ENCODE measurements around the gene MAPK8IP1.

MAPK8IP1 gene

GRCh38 chr11:45927684-45928413, 42.4 kb downstream of the MAPK8IP1 start:
- no peak for DNase-seq

GRCh38 chr11:45928535-45929215, 43.2 kb downstream of the MAPK8IP1 start:
- DNase-seq: no peak

- DNase-seq: no peak
Observed at GRCh38 chr11:45929486-45930030, 44.1 kb downstream of the MAPK8IP1 start.

GRCh38 chr11:45930031-45930794, 44.8 kb downstream of the MAPK8IP1 start:
- DNase-seq: no peak

GRCh38 chr11:45930951-45931570, 45.6 kb downstream of the MAPK8IP1 start:
- DNase-seq: no peak

- DNase-seq: no peak
Observed at GRCh38 chr11:45931739-45932138, 46.3 kb downstream of the MAPK8IP1 start.

- no peak for DNase-seq
Observed at GRCh38 chr11:45932217-45932616, 46.8 kb downstream of the MAPK8IP1 start.

GRCh38 chr11:45933131-45933831, 47.8 kb downstream of the MAPK8IP1 start:
- DNase-seq: no peak

GRCh38 chr11:45933846-45934579, 48.6 kb downstream of the MAPK8IP1 start:
- DNase-seq: no peak

GRCh38 chr11:45934580-45935318, 49.3 kb downstream of the MAPK8IP1 start:
- no peak for DNase-seq

- no peak for DNase-seq
Observed at GRCh38 chr11:45935349-45936064, 50.1 kb downstream of the MAPK8IP1 start.

- no peak for DNase-seq
Observed at GRCh38 chr11:45936511-45937054, 51.1 kb downstream of the MAPK8IP1 start.

- DNase-seq: no peak
Observed at GRCh38 chr11:45937916-45938315, 52.5 kb downstream of the MAPK8IP1 start.

- DNase-seq: no peak
Observed at GRCh38 chr11:45939836-45940235, 54.4 kb downstream of the MAPK8IP1 start.

- no peak for DNase-seq
Observed at GRCh38 chr11:45941285-45941684, 55.8 kb downstream of the MAPK8IP1 start.

- no peak for DNase-seq
Observed at GRCh38 chr11:45942381-45942780, 56.9 kb downstream of the MAPK8IP1 start.

GRCh38 chr11:45945397-45945999, 60.0 kb downstream of the MAPK8IP1 start:
- DNase-seq: no peak

- no peak for DNase-seq
Observed at GRCh38 chr11:45947885-45948284, 62.4 kb downstream of the MAPK8IP1 start.

- DNase-seq: no peak
Observed at GRCh38 chr11:45948356-45948755, 62.9 kb downstream of the MAPK8IP1 start.
